ENCODE data around the gene SNED1.

DNA sequence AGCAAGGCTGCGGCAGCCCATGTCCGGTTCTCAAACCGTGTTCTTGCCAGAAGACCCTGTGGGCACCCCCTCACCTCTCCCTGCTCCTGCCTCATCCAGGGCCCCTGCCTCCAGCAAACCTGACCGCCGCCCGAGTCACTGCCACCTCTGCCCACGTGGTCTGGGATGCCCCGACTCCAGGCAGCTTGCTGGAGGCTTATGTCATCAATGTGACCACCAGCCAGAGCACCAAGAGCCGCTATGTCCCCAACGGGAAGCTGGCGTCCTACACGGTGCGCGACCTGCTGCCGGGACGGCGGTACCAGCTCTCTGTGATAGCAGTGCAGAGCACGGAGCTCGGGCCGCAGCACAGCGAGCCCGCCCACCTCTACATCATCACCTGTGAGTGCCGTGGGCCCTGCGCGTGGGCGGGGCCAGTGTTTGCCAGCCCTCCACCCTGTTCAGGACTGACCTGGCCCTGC, 71.4 kb downstream of the SNED1 start:
- TF ChIP-seq, protein P1, sequence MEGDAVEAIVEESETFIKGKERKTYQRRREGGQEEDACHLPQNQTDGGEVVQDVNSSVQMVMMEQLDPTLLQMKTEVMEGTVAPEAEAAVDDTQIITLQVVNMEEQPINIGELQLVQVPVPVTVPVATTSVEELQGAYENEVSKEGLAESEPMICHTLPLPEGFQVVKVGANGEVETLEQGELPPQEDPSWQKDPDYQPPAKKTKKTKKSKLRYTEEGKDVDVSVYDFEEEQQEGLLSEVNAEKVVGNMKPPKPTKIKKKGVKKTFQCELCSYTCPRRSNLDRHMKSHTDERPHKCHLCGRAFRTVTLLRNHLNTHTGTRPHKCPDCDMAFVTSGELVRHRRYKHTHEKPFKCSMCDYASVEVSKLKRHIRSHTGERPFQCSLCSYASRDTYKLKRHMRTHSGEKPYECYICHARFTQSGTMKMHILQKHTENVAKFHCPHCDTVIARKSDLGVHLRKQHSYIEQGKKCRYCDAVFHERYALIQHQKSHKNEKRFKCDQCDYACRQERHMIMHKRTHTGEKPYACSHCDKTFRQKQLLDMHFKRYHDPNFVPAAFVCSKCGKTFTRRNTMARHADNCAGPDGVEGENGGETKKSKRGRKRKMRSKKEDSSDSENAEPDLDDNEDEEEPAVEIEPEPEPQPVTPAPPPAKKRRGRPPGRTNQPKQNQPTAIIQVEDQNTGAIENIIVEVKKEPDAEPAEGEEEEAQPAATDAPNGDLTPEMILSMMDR (IDR thresholded peaks at IDR 0.05) = no peak
- no peak for TF ChIP-seq POLR2A (IDR thresholded peaks at IDR 0.05)

All from breast epithelium (tissue), 3 donors.